Ishikawa (cell line): ENCODE data around the gene TM4SF5.

Source experiments
- CEBPB ChIP-seq: IDR thresholded peaks from 2 replicates; pipeline ENCODE4 v1.6.1; 2012
- CREB1 ChIP-seq: IDR thresholded peaks from 2 replicates; pipeline ENCODE4 v1.6.1; 2012; ENCODE audit warnings: low read depth
- EGR1 ChIP-seq: IDR thresholded peaks from 2 replicates; pipeline ENCODE4 v1.6.1; 2012
- EP300 ChIP-seq: IDR thresholded peaks from 2 replicates; pipeline ENCODE4 v1.6.1; 2012; ENCODE audit warnings: borderline replicate concordance
- FOXM1 ChIP-seq: IDR thresholded peaks from 2 replicates; pipeline ENCODE4 v1.6.1; 2012; ENCODE audit warnings: low read depth, borderline replicate concordance
- MAX ChIP-seq: IDR thresholded peaks from 2 replicates; pipeline ENCODE4 v1.6.1; 2012
- NFIC ChIP-seq: IDR thresholded peaks from 2 replicates; pipeline ENCODE4 v1.6.1; 2012
- RAD21 ChIP-seq: IDR thresholded peaks from 2 replicates; pipeline ENCODE4 v1.6.1; 2012; ENCODE audit warnings: low read depth
- REST ChIP-seq: IDR thresholded peaks from 2 replicates; pipeline ENCODE4 v1.6.1; 2012; ENCODE audit warnings: low read depth, mild to moderate bottlenecking
- TAF1 ChIP-seq: IDR thresholded peaks from 2 replicates; pipeline ENCODE4 v1.6.1; 2012; ENCODE audit warnings: low read depth, mild to moderate bottlenecking
- TCF12 ChIP-seq: IDR thresholded peaks from 2 replicates; pipeline ENCODE4 v1.6.1; 2012; ENCODE audit warnings: low read depth
- TEAD4 ChIP-seq: IDR thresholded peaks from 2 replicates; pipeline ENCODE4 v1.6.1; 2012
- USF1 ChIP-seq: IDR thresholded peaks from 2 replicates; pipeline ENCODE4 v1.6.1; 2012
- YY1 ChIP-seq: IDR thresholded peaks from 2 replicates; pipeline ENCODE4 v1.6.1; 2012; ENCODE audit warnings: low read depth
- ZBTB7A ChIP-seq: IDR thresholded peaks from 2 replicates; pipeline ENCODE4 v1.6.1; 2012; ENCODE audit warnings: low read depth

The TM4SF5 gene

GRCh38 chr17:4766723-4767122 lies 5.0 kb upstream of the TM4SF5 start:
- TF ChIP-seq ZBTB7A (no peak), EGR1 (no peak), TAF1 (no peak), EP300 (no peak), USF1 (no peak), CEBPB (no peak), RAD21 (no peak), REST (no peak), TEAD4 (no peak), TCF12 (no peak), YY1 (no peak), CREB1 (no peak), MAX (no peak), NFIC (no peak)

GRCh38 chr17:4768298-4768697 lies 3.4 kb upstream of the TM4SF5 start:
- TF ChIP-seq FOXM1 (no peak), REST (no peak), EGR1 (no peak), EP300 (no peak), TEAD4 (no peak), CREB1 (no peak), MAX (no peak), TCF12 (no peak), CEBPB (no peak), NFIC (no peak), TAF1 (no peak), USF1 (no peak)

- no peak for TF ChIP-seq USF1
- no peak for TF ChIP-seq REST
Measured at GRCh38 chr17:4769628-4770027, 2.1 kb upstream of the TM4SF5 start.

- TF ChIP-seq CEBPB (no peak), CREB1 (no peak), RAD21 (no peak), EP300 (no peak), EGR1 (no peak), TCF12 (no peak), FOXM1 (no peak), USF1 (no peak), TAF1 (no peak), YY1 (no peak), NFIC (no peak), REST (no peak), ZBTB7A (no peak), TEAD4 (no peak)
Measured at GRCh38 chr17:4772235-4772613, 538 bp downstream of the TM4SF5 start.
